H9 (cell line): ENCODE data around the gene FAM110C. TPM values are rescaled to one million over a fixed set of nuclear protein-coding genes. Genes with fewer than 3 reads are reported as not detected.
"Not testable (repeated sequence)": the region's sequence is repeated elsewhere in the genome, so short reads cannot be mapped to it uniquely, and the experiment has no call there.

ENCODE experiments used
- DNase-seq: peaks from one replicate; pipeline ENCODE4 v3.0.0-alpha.2; 2017
- H2AFZ ChIP-seq: one replicate; pipeline ENCODE4 v1.6.1; 2013; ENCODE audit warnings: mild to moderate bottlenecking, low read length, control low read depth, moderate library complexity
- H2AK5ac ChIP-seq: 2 replicates; pipeline ENCODE4 v1.6.1; 2013; ENCODE audit warnings: low read length, control low read depth, mixed read lengths; ENCODE audit not compliant: insufficient read length
- H2BK120ac ChIP-seq: one replicate; pipeline ENCODE4 v1.6.1; 2013; ENCODE audit warnings: low read depth, mild to moderate bottlenecking, low read length, control low read depth, inconsistent platforms; ENCODE audit not compliant: poor library complexity, severe bottlenecking
- H2BK12ac ChIP-seq: 2 replicates; pipeline ENCODE4 v1.6.1; 2013; ENCODE audit warnings: low read length, control low read depth, mixed read lengths, low read depth; ENCODE audit not compliant: insufficient read length
- H2BK15ac ChIP-seq: 2 replicates; pipeline ENCODE4 v1.6.1; 2013; ENCODE audit warnings: low read depth, low read length, control low read depth
- H2BK20ac ChIP-seq: one replicate; pipeline ENCODE4 v1.6.1; 2013; ENCODE audit warnings: low read depth, mild to moderate bottlenecking, low read length, control low read depth, inconsistent platforms; ENCODE audit not compliant: poor library complexity, severe bottlenecking
- H2BK5ac ChIP-seq: 2 replicates; pipeline ENCODE4 v1.6.1; 2013; ENCODE audit warnings: low read length, control low read depth, mixed read lengths; ENCODE audit not compliant: insufficient read length
- H3K14ac ChIP-seq: 2 replicates; pipeline ENCODE4 v1.6.1; 2013; ENCODE audit warnings: low read length, control low read depth; ENCODE audit not compliant: insufficient read depth
- H3K18ac ChIP-seq: 2 replicates; pipeline ENCODE4 v1.6.1; 2013; ENCODE audit warnings: low read depth, mild to moderate bottlenecking, mixed read lengths, low read length, control low read depth; ENCODE audit not compliant: insufficient read length
- H3K23ac ChIP-seq: 2 replicates; pipeline ENCODE4 v1.6.1; 2013; ENCODE audit warnings: low read length, control low read depth, mixed read lengths, low read depth; ENCODE audit not compliant: insufficient read length
- H3K23me2 ChIP-seq: 2 replicates; pipeline ENCODE4 v1.6.1; 2013; ENCODE audit warnings: low read depth, mild to moderate bottlenecking, mixed read lengths, low read length, control low read depth; ENCODE audit not compliant: insufficient read length, poor library complexity, severe bottlenecking
- H3K27ac ChIP-seq: 2 replicates; pipeline ENCODE4 v1.5.1; 2013; ENCODE audit warnings: low read length, control low read depth, mixed read lengths, low read depth; ENCODE audit not compliant: insufficient read length
- H3K27me3 ChIP-seq: 2 replicates; pipeline ENCODE4 v1.6.1; 2013; ENCODE audit warnings: low read length, control low read depth, inconsistent platforms; ENCODE audit not compliant: insufficient read depth
- H3K4ac ChIP-seq: 2 replicates; pipeline ENCODE4 v1.6.1; 2013; ENCODE audit warnings: low read depth, mild to moderate bottlenecking, control low read depth, inconsistent platforms, low read length, moderate library complexity
- H3K4me1 ChIP-seq: 2 replicates; pipeline ENCODE4 v1.6.1; 2013; ENCODE audit warnings: low read length, control low read depth, inconsistent platforms; ENCODE audit not compliant: insufficient read depth
- H3K4me2 ChIP-seq: 2 replicates; pipeline ENCODE4 v1.6.1; 2013; ENCODE audit warnings: low read length, control low read depth, mixed read lengths; ENCODE audit not compliant: insufficient read length, insufficient read depth
- H3K56ac ChIP-seq: 2 replicates; pipeline ENCODE4 v1.6.1; 2013; ENCODE audit warnings: low read depth, mild to moderate bottlenecking, mixed read lengths, low read length, control low read depth; ENCODE audit not compliant: insufficient read length
- H3K79me1 ChIP-seq: 2 replicates; pipeline ENCODE4 v1.6.1; 2013; ENCODE audit warnings: low read depth, mild to moderate bottlenecking, moderate library complexity, low read length, control low read depth, inconsistent platforms; ENCODE audit not compliant: insufficient read depth, poor library complexity, severe bottlenecking
- H3K79me2 ChIP-seq: 2 replicates; pipeline ENCODE4 v1.6.1; 2013; ENCODE audit warnings: low read length, control low read depth, inconsistent platforms; ENCODE audit not compliant: insufficient read depth
- H3K9ac ChIP-seq: 2 replicates; pipeline ENCODE4 v1.6.1; 2013; ENCODE audit warnings: low read length, control low read depth, mixed read lengths; ENCODE audit not compliant: insufficient read length; ENCODE audit errors: extremely low read depth
- H3K9me3 ChIP-seq: one replicate; pipeline ENCODE4 v1.6.1; 2013; ENCODE audit warnings: low read depth, low read length, inconsistent platforms; ENCODE audit not compliant: control insufficient read depth
- H3T11ph ChIP-seq: one replicate; pipeline ENCODE4 v1.6.1; 2013; ENCODE audit warnings: mild to moderate bottlenecking, low read length, control low read depth, inconsistent platforms
- H4K20me1 ChIP-seq: one replicate; pipeline ENCODE4 v1.6.1; 2013; ENCODE audit not compliant: control insufficient read depth, insufficient read length, insufficient read depth
- H4K5ac ChIP-seq: 2 replicates; pipeline ENCODE4 v1.6.1; 2013; ENCODE audit warnings: low read depth, mild to moderate bottlenecking, mixed read lengths, low read length, control low read depth; ENCODE audit not compliant: insufficient read length
- H4K8ac ChIP-seq: replicated peaks from 2 replicates; pipeline ENCODE4 v1.6.1; 2013; ENCODE audit warnings: low read length, control low read depth, mixed read lengths, low read depth; ENCODE audit not compliant: insufficient read length
- H4K91ac ChIP-seq: 2 replicates; pipeline ENCODE4 v1.6.1; 2013; ENCODE audit warnings: low read depth, mild to moderate bottlenecking, moderate library complexity, mixed read lengths, low read length, control low read depth; ENCODE audit not compliant: insufficient read length
- H3K27ac Mint-ChIP-seq, 3 experiments: 2 replicates in 2 of 3; 3 replicates in 1 of 3; pipeline ENCODE4 v1.8.0; 2020 to 2021; ENCODE audit warnings: mixed read lengths in 3 of 3, mild to moderate bottlenecking in 1 of 3, moderate library complexity in 1 of 3
- H3K27me3 Mint-ChIP-seq: 2 replicates; pipeline ENCODE4 v1.8.0; 2021; ENCODE audit warnings: low read depth, mild to moderate bottlenecking, moderate library complexity, mixed read lengths
- H3K36me3 Mint-ChIP-seq, 3 experiments: 2 replicates in 2 of 3; 3 replicates in 1 of 3; pipeline ENCODE4 v1.8.0; 2020 to 2021; ENCODE audit warnings: low read depth in 3 of 3, mixed read lengths in 3 of 3; ENCODE audit not compliant: insufficient read depth in 1 of 3
- H3K4me1 Mint-ChIP-seq, 2 experiments: 2 replicates each; pipeline ENCODE4 v1.8.0; 2020; ENCODE audit warnings: mixed read lengths in 2 of 2
- H3K4me3 Mint-ChIP-seq, 2 experiments: 2 replicates in 1 of 2; 3 replicates in 1 of 2; pipeline ENCODE4 v1.8.0; 2020 to 2021; ENCODE audit warnings: mild to moderate bottlenecking in 2 of 2, mixed read lengths in 2 of 2, moderate library complexity in 1 of 2
- H3K9me3 Mint-ChIP-seq, 2 experiments: 2 replicates in 1 of 2; 3 replicates in 1 of 2; pipeline ENCODE4 v1.8.0; 2020; ENCODE audit warnings: mild to moderate bottlenecking in 2 of 2, mixed read lengths in 2 of 2, moderate library complexity in 1 of 2
- WGBS: extraction: QIAGEN DNeasy Blood & Tissue Kit; methylation state at CpG from one replicate; pipeline ENCODE4 v1.1.7; 2013; ENCODE audit warnings: missing lambda C conversion rate, low lambda C conversion rate, mixed read lengths; ENCODE audit not compliant: insufficient read length; ENCODE audit errors: extremely low coverage; 5-methylcytosine and 5-hydroxymethylcytosine counted together
- total RNA-seq: library from RNA; stranded (reverse); gene quantifications from 2 replicates; pipeline ENCODE4 v1.2.1, GENCODE V29; 2021
- TF ChIP-seq, protein P1 (sequence below): fragments of 200-600 bp; sonication (generic); conservative IDR thresholded peaks from 3 replicates; pipeline ENCODE4 v1.8.0; 2021; ENCODE audit warnings: antibody characterized with exemption, mild to moderate bottlenecking

The FAM110C gene
- total RNA-seq, 1 experiment from 2014 or later, result 3.4 TPM

DNA sequence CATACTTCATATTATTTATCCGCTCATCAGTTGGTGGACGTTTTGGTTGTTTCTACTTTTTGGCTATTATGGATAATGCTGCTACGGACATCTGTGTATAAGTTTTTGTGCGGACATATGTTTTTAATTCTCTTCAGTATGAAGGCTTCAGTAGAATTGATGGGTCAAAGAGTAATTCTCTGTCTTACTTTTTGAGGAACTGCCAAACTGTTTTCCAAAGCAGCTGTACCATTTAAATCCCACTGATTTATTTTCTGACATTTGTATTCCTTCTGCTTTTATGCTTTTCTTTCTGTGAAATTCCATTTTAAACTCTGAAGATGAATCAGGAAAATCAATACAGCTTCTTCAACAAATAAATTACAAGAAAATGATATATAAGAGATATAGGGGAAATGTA, 20.8 kb downstream of the FAM110C start:
- Histone ChIP-seq H3K18ac (no peak overlapping the region), H3K14ac (no peak overlapping the region), H2BK5ac (no peak overlapping the region), H3K79me1 (no peaks in the 10 kb centered on the region), H3K4me2 (no peak overlapping the region), H2AK5ac (no peak overlapping the region), H2BK12ac (no peak overlapping the region), H4K5ac (no peak overlapping the region), H3K79me2 (no peaks in the 10 kb centered on the region), H2BK15ac (no peak overlapping the region), H4K20me1 (no peaks in the 10 kb centered on the region), H3K27ac (no peak overlapping the region), H3K4ac (no peak overlapping the region), H4K8ac (no peak overlapping the region), H3K56ac (no peak overlapping the region), H2AFZ (no peak overlapping the region), H3T11ph (no peak overlapping the region), H3K9me3 (no peaks in the 10 kb centered on the region), H3K23me2 (no peaks in the 10 kb centered on the region), H3K23ac (no peak overlapping the region), H2BK120ac (no peak overlapping the region), H3K27me3 (no peaks in the 10 kb centered on the region), H2BK20ac (no peak overlapping the region), H3K4me1 (no peaks in the 10 kb centered on the region), H4K91ac (no peak overlapping the region), H3K9ac (no peak overlapping the region)
- no peak overlapping the region for H3K27ac Mint-ChIP-seq
- no peak for DNase-seq
- no peak overlapping the region for H3K4me3 Mint-ChIP-seq
- H3K36me3 Mint-ChIP-seq, result peaks cover 0 to 3% (median 0%) of the 10 kb centered on the region in 3 experiments; a peak in 1 of 7 replicates
- WGBS, result no CpG with 5 or more reads among the region's 4 CpGs
- H3K4me1 Mint-ChIP-seq, result no peaks in the 10 kb centered on the region
- TF ChIP-seq, protein P1, sequence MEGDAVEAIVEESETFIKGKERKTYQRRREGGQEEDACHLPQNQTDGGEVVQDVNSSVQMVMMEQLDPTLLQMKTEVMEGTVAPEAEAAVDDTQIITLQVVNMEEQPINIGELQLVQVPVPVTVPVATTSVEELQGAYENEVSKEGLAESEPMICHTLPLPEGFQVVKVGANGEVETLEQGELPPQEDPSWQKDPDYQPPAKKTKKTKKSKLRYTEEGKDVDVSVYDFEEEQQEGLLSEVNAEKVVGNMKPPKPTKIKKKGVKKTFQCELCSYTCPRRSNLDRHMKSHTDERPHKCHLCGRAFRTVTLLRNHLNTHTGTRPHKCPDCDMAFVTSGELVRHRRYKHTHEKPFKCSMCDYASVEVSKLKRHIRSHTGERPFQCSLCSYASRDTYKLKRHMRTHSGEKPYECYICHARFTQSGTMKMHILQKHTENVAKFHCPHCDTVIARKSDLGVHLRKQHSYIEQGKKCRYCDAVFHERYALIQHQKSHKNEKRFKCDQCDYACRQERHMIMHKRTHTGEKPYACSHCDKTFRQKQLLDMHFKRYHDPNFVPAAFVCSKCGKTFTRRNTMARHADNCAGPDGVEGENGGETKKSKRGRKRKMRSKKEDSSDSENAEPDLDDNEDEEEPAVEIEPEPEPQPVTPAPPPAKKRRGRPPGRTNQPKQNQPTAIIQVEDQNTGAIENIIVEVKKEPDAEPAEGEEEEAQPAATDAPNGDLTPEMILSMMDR, result no peak
- peaks cover 2% of the 10 kb centered on the region for H3K27me3 Mint-ChIP-seq
- H3K9me3 Mint-ChIP-seq, result peaks cover 0 to 2% of the 10 kb centered on the region in 2 experiments; a peak in 2 of 5 replicates

DNA sequence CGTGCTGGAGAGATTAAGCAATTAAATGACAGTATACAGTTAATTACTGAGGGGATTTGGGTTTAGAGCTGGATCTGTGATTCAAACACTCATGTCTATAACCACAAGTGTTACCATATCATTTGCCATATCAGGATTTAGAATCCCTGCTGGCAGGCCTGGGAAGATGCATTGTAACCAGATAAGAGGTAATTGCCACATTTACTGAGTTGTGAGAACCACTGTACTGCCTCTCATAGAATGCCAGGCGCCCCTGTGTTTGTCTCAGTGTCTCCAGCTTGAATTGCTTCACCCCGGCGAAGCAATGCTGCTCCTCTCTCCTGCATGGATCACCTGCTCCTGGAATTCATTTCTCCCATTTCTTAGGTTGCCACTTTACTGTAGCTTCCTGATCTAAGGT, 21.7 kb downstream of the FAM110C start:
- H4K5ac ChIP-seq, H3K4me1 ChIP-seq, H3K4ac ChIP-seq, H3K79me1 ChIP-seq, H4K20me1 ChIP-seq, H2BK20ac ChIP-seq, H3K9me3 ChIP-seq, H2BK12ac ChIP-seq, H3K27ac ChIP-seq, H2BK5ac ChIP-seq, H3T11ph ChIP-seq, H3K56ac ChIP-seq, H4K8ac ChIP-seq, H3K4me2 ChIP-seq, H3K36me3 Mint-ChIP-seq, H2AK5ac ChIP-seq, DNase-seq, H2BK120ac ChIP-seq, H3K27me3 Mint-ChIP-seq, H3K23ac ChIP-seq, H3K4me1 Mint-ChIP-seq, H2BK15ac ChIP-seq, H4K91ac ChIP-seq, H3K23me2 ChIP-seq, H2AFZ ChIP-seq, H3K9ac ChIP-seq, H3K27me3 ChIP-seq, H3K27ac Mint-ChIP-seq, H3K18ac ChIP-seq, H3K14ac ChIP-seq, H3K79me2 ChIP-seq, H3K9me3 Mint-ChIP-seq, H3K4me3 Mint-ChIP-seq: not testable (repeated sequence)
- no CpG with 5 or more reads among the region's 4 CpGs for WGBS
